K562 (cell line): ENCODE measurements around the gene ELK4. TPM values are rescaled to one million over a fixed set of nuclear protein-coding genes. Genes with fewer than 3 reads are reported as not detected.
A peak's percentile ranks its signal among the peaks of the same experiment; 100 is the strongest.

Source experiments
- CREB1 ChIP-seq, 2 experiments: sonication (generic) in 1 of 2; formaldehyde crosslinking in 1 of 2; IDR thresholded peaks; 2 replicates each; pipeline versions ENCODE4 v1.6.1 to v1.8.0; 2012 to 2022; ENCODE audit warnings: inconsistent platforms in 1 of 2, mild to moderate bottlenecking in 1 of 2, missing genetic modification reagents in 1 of 2, moderate library complexity in 1 of 2
- EWSR1 ChIP-seq: fragments of 450-650 bp; IDR thresholded peaks from 2 replicates; pipeline ENCODE4 v1.6.1; 2018; ENCODE audit warnings: borderline replicate concordance, mild to moderate bottlenecking, low read depth, moderate library complexity; ENCODE audit not compliant: partially characterized antibody
- FOXP4 ChIP-seq: sonication (generic); formaldehyde crosslinking; IDR thresholded peaks from 2 replicates; pipeline ENCODE4 v1.8.0; 2022; ENCODE audit warnings: mild to moderate bottlenecking, missing genetic modification reagents, borderline replicate concordance
- HIVEP1 ChIP-seq: fragments of 250-450 bp; sonication (Bioruptor Pico); IDR thresholded peaks from 2 replicates; pipeline ENCODE4 v1.4.0; 2020; ENCODE audit warnings: mild to moderate bottlenecking
- IRF1 ChIP-seq: sonication (generic); formaldehyde crosslinking; IDR thresholded peaks from 2 replicates; pipeline ENCODE4 v1.8.0; 2022; ENCODE audit warnings: missing genetic modification reagents, mild to moderate bottlenecking, borderline replicate concordance
- KDM1A ChIP-seq, 2 experiments: fragments of 450-650 bp; IDR thresholded peaks; 2 replicates each; pipeline ENCODE4 v1.6.1; 2016; ENCODE audit warnings: mild to moderate bottlenecking in 2 of 2
- MIER1 ChIP-seq: fragments of 450-650 bp; IDR thresholded peaks from 2 replicates; pipeline ENCODE4 v1.6.1; 2016; ENCODE audit warnings: antibody characterized with exemption, mild to moderate bottlenecking, low read depth
- NBN ChIP-seq: fragments of 450-650 bp; IDR thresholded peaks from 2 replicates; pipeline ENCODE4 v1.6.1; 2016; ENCODE audit warnings: low read depth, mild to moderate bottlenecking
- NCOA1 ChIP-seq: fragments of 450-650 bp; IDR thresholded peaks from 2 replicates; pipeline ENCODE4 v1.6.1; 2016; ENCODE audit warnings: low read depth
- PHB2 ChIP-seq: fragments of 450-650 bp; IDR thresholded peaks from 2 replicates; pipeline ENCODE4 v1.6.1; 2017; ENCODE audit warnings: low read depth
- PHF20 ChIP-seq: fragments of 450-650 bp; IDR thresholded peaks from 2 replicates; pipeline ENCODE4 v1.6.1; 2018; ENCODE audit not compliant: partially characterized antibody
- POLR2AphosphoS5 ChIP-seq: IDR thresholded peaks from 2 replicates; pipeline ENCODE4 v1.6.1; 2011; ENCODE audit warnings: mild to moderate bottlenecking, low read depth, low read length, moderate library complexity; ENCODE audit not compliant: control insufficient read depth, insufficient read depth
- POLR3A ChIP-seq: IDR thresholded peaks from 2 replicates; pipeline ENCODE4 v1.6.1; 2011; ENCODE audit warnings: borderline replicate concordance, mild to moderate bottlenecking, moderate library complexity; ENCODE audit not compliant: insufficient read length, insufficient read depth; ENCODE audit errors: extremely low read depth
- RBM15 ChIP-seq: fragments of 200-400 bp; formaldehyde crosslinking; IDR thresholded peaks from 2 replicates; pipeline ENCODE4 v1.6.1; 2018; ENCODE audit warnings: mild to moderate bottlenecking, low read length, moderate library complexity; ENCODE audit not compliant: insufficient read depth
- RBM39 ChIP-seq: fragments of 200-400 bp; formaldehyde crosslinking; optimal IDR thresholded peaks from 2 replicates; pipeline ENCODE3; 2018; ENCODE audit warnings: low read depth, low read length
- RNF2 ChIP-seq: sonication (generic); IDR thresholded peaks from 2 replicates; pipeline ENCODE4 v1.6.1; 2016
- SIN3A ChIP-seq, 2 experiments: fragments of 150-350 bp in 1 of 2; IDR thresholded peaks; 2 replicates each; pipeline ENCODE4 v1.6.1; 2011 to 2016; ENCODE audit warnings: borderline replicate concordance in 2 of 2, low read depth in 2 of 2, low read length in 2 of 2, mild to moderate bottlenecking in 2 of 2, moderate library complexity in 2 of 2; ENCODE audit not compliant: control insufficient read depth in 1 of 2
- TEAD2 ChIP-seq: fragments of 450-650 bp; IDR thresholded peaks from 2 replicates; pipeline ENCODE4 v1.6.1; 2016; ENCODE audit warnings: missing genetic modification characterization, control low read depth, missing compliant biosample characterization
- TRIM28 ChIP-seq: fragments of 450-650 bp; IDR thresholded peaks from 2 replicates; pipeline ENCODE4 v1.6.1; 2017
- ZNF23 ChIP-seq: fragments of 250-450 bp; sonication (Bioruptor Pico); IDR thresholded peaks from 2 replicates; pipeline ENCODE4 v1.4.0; 2020; ENCODE audit warnings: mild to moderate bottlenecking
- ZNF316 ChIP-seq: fragments of 450-650 bp; IDR thresholded peaks from 2 replicates; pipeline ENCODE4 v1.6.1; 2016
- ZNF740 ChIP-seq, 3 experiments: fragments of 200-800 bp in 1 of 3; sonication (Bioruptor generic) in 1 of 3; sonication (generic) in 1 of 3; formaldehyde crosslinking in 1 of 3; IDR thresholded peaks; 2 replicates each; pipeline versions ENCODE4 v1.6.1 to v1.8.0; 2016 to 2022; ENCODE audit warnings: mild to moderate bottlenecking in 2 of 3, missing compliant biosample characterization in 2 of 3, missing genetic modification characterization in 2 of 3, missing genetic modification reagents in 1 of 3
- polyA plus RNA-seq, 8 experiments: library from polyadenylated mRNA; depleted of rRNA in 4 of 8; stranded (reverse) in 5 of 8; unstranded in 3 of 8; fragments of >200 nt; fragmentation: Nextera tagmentation in 2 of 8; fragmentation: Illumina TruSeq in 1 of 8; extraction: Ambion mirVana in 2 of 8; extraction: Trizol in 1 of 8; gene quantifications; 2 replicates each; pipeline versions ENCODE4 v1.2.1 to v1.2.3, GENCODE V29; 2011 to 2014; ENCODE audit warnings: inconsistent platforms in 1 of 8, missing spikeins in 1 of 8
- total RNA-seq, 7 experiments: library from RNA; depleted of rRNA in 6 of 7; stranded (reverse); fragments of >200 nt in 6 of 7; fragmentation: Illumina TruSeq in 2 of 7; extraction: Trizol in 2 of 7; gene quantifications; 2 replicates each; pipeline versions ENCODE4 v1.2.1 to v1.2.3, GENCODE V29; 2011 to 2021; ENCODE audit warnings: low replicate concordance in 1 of 7

The ELK4 gene
- total and polyA plus RNA-seq, 9 of the 15 experiments (the other 6 are each of a cell fraction or from before 2014, with no cell fraction given): 2.0 to 21.7 (median 9.2) TPM

GRCh38 chr1:205678286-205679111, 46.7 kb upstream of the ELK4 start (continued):
- peak; percentile 68 for TF ChIP-seq TRIM28
- TF ChIP-seq MIER1: 0 out of 2 replicates have a peak, but pooled peaks have one; percentile 15
- peak; percentile 61 for TF ChIP-seq ZNF740 (CRISPR knock-in tag; IDR thresholded peaks at IDR 0.05)
- TF ChIP-seq ZNF740 (tag; IDR thresholded peaks at IDR 0.05): no peak
- peak; percentile 90 for TF ChIP-seq NCOA1
- no peak for TF ChIP-seq EWSR1
- TF ChIP-seq RNF2: peak; percentile 67; the same call in 1 of the 2 replicates
- peak; percentile 78; the same call in 1 of the 2 replicates for TF ChIP-seq ZNF23 (CRISPR knock-in tag)
- peak; percentile 26; the same call in 1 of the 2 replicates for TF ChIP-seq FOXP4 (CRISPR knock-in tag)
- TF ChIP-seq RBM15: no peak
- no peak for TF ChIP-seq POLR3A
- TF ChIP-seq NBN: peak; percentile 98
- peak; percentile 100 for TF ChIP-seq ZNF316
- peak; percentile 99 for TF ChIP-seq POLR2AphosphoS5
- TF ChIP-seq KDM1A (IDR thresholded peaks at IDR 0.05): peak; percentile 84 to 87
- TF ChIP-seq CREB1 (IDR thresholded peaks at IDR 0.05): peak; percentile 71
- TF ChIP-seq CREB1 (CRISPR knock-in tag; IDR thresholded peaks at IDR 0.05): 0 out of 2 replicates have a peak, but pooled peaks have one; percentile 18
- no peak for TF ChIP-seq RBM39
- 0 out of 2 replicates have a peak, but pooled peaks have one; percentile 46 for TF ChIP-seq IRF1 (CRISPR knock-in tag)
- TF ChIP-seq PHB2: peak; percentile 91
- peak; percentile 80; the same call in 1 of the 2 replicates for TF ChIP-seq TEAD2 (tag)
- peak; percentile 34; the same call in 1 of the 2 replicates for TF ChIP-seq HIVEP1 (CRISPR knock-in tag)
- TF ChIP-seq PHF20: no peak
- TF ChIP-seq SIN3A (IDR thresholded peaks at IDR 0.05; ENCODE audit: borderline replicate concordance in 2 of 2, control insufficient read depth in 1 of 2, low read depth in 2 of 2, low read length in 2 of 2): peak; percentile 60 to 99
